ENCODE measurements around the gene MCF2L2. TPM values are rescaled to one million over a fixed set of nuclear protein-coding genes. Genes with fewer than 3 reads are reported as not detected.
A peak's percentile ranks its signal among the peaks of the same experiment; 100 is the strongest.

The MCF2L2 gene
- total RNA-seq, 1 experiment from 2014 or later = 0.03 TPM

DNA sequence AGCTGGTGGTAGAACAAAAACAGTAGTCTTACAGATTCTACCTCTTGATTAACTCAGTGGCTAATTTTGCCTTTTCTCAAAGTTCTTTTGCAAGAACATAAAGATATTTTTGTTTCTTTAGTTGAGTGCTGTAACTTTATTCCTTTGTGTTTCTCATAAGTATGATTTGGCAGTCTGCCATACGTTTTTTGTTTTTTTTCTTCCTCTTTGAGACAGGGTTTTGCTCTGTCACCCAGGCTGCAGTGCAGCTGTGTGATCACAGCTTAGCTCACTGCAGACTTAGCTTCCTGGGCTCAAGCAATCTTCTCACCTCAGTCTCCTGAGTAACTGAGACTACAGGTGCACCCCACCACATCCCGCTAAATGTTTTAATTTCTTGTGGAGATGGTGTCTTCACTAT lies 153.0 kb downstream of the MCF2L2 start:
- Histone ChIP-seq H3K27me3 (replicated peaks) (no peaks in the 10 kb centered on the region), H3K4me1 (replicated peaks) (peaks cover 9% of the 10 kb centered on the region), H3K4me3 (no peak overlapping the region), H3K36me3 (no peaks in the 10 kb centered on the region), H3K9me3 (replicated peaks) (no peaks in the 10 kb centered on the region), H3K27ac (no peak overlapping the region)
- DNase-seq (ENCODE audit: low read depth in 1 of 2, low spot score in 2 of 2) = no peak

DNA sequence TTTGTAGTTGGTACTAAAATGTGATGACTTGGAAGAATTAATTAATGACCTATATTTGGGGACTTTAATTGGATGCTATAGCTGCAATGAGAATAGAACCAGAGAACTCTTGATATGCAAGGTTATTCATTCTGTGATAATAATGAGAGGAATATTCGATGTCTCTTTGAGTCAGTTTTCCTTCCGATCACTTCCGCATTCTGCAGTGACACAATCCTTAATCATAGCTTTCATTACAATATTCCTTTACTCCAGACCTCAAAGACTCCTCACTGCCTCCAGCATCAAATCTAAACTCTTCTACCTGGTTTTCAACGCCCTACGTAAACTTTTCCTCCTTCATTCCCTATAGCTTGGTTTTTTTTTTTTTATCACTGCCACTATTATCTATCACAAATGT lies 153.8 kb downstream of the MCF2L2 start:
- Histone ChIP-seq H3K4me3 (no peak overlapping the region), H3K9me3 (replicated peaks) (no peaks in the 10 kb centered on the region), H3K4me1 (replicated peaks) (peaks cover 9% of the 10 kb centered on the region), H3K27me3 (replicated peaks) (no peaks in the 10 kb centered on the region), H3K27ac (no peak overlapping the region), H3K36me3 (no peaks in the 10 kb centered on the region)
- no peak for DNase-seq (ENCODE audit: low read depth in 1 of 2, low spot score in 2 of 2)

DNA sequence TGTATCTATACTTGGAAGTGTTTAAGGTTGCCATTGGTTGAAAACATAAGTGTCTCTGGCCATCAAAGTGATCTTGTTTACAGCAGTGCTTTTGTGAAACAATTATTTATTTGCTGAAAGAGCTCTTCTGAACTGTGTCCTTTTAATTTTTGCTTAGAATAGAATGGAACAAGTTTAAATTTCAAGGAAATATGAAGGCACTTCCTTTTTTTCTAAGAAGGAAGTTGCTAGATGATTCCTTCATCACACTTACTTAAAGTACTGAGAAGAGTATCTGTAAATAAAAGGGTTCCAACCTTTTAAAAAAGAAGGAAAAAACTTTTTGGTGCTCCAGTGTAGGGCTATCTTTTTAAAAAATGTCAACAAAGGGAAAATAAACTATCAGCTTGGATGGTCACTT lies 155.6 kb downstream of the MCF2L2 start:
- no peak for DNase-seq (ENCODE audit: low read depth in 1 of 2, low spot score in 2 of 2)
- no peak overlapping the region for H3K27ac ChIP-seq
- H3K36me3 ChIP-seq = no peaks in the 10 kb centered on the region
- no peaks in the 10 kb centered on the region for H3K27me3 ChIP-seq (replicated peaks)
- no peak overlapping the region for H3K4me3 ChIP-seq
- no peaks in the 10 kb centered on the region for H3K9me3 ChIP-seq (replicated peaks)
- peaks cover 9% of the 10 kb centered on the region for H3K4me1 ChIP-seq (replicated peaks)

DNA sequence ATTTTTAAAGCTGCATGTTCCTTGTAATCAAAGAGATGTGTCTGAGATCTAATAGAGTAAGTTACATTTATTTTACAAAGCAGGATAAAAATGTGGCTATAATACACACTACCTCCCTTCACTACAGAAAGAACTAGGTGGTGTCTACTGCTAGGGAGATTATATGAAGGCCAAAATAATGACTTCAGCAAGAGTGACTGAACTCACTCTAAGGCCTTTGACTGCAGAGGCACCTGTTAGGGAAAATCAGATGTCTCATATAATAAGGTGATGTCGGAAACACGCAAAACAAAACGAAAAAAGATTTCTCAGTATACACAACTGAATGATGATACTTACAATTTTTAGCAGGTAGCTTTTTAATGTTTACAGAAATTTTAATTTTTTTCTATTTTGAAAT lies 156.3 kb downstream of the MCF2L2 start:
- no peak overlapping the region for H3K4me3 ChIP-seq
- H3K27me3 ChIP-seq (replicated peaks) = no peaks in the 10 kb centered on the region
- H3K9me3 ChIP-seq (replicated peaks) = no peaks in the 10 kb centered on the region
- no peaks in the 10 kb centered on the region for H3K36me3 ChIP-seq
- DNase-seq (ENCODE audit: low read depth in 1 of 2, low spot score in 2 of 2) = no peak
- H3K4me1 ChIP-seq (replicated peaks) = peaks cover 9% of the 10 kb centered on the region
- no peak overlapping the region for H3K27ac ChIP-seq

DNA sequence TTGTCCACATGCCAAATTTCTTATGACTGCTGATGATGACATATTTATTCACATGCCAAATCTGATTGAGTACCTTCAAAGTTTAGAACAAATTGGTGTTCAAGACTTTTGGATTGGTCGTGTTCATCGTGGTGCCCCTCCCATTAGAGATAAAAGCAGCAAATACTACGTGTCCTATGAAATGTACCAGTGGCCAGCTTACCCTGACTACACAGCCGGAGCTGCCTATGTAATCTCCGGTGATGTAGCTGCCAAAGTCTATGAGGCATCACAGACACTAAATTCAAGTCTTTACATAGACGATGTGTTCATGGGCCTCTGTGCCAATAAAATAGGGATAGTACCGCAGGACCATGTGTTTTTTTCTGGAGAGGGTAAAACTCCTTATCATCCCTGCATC lies 158.1 kb downstream of the MCF2L2 start:
- Histone ChIP-seq H3K27me3 (replicated peaks) (no peaks in the 10 kb centered on the region), H3K36me3 (no peaks in the 10 kb centered on the region), H3K27ac (no peak overlapping the region), H3K4me1 (replicated peaks) (peaks cover 16% of the 10 kb centered on the region), H3K4me3 (no peak overlapping the region), H3K9me3 (replicated peaks) (no peaks in the 10 kb centered on the region)
- no peak for DNase-seq (ENCODE audit: low read depth in 1 of 2, low spot score in 2 of 2)

DNA sequence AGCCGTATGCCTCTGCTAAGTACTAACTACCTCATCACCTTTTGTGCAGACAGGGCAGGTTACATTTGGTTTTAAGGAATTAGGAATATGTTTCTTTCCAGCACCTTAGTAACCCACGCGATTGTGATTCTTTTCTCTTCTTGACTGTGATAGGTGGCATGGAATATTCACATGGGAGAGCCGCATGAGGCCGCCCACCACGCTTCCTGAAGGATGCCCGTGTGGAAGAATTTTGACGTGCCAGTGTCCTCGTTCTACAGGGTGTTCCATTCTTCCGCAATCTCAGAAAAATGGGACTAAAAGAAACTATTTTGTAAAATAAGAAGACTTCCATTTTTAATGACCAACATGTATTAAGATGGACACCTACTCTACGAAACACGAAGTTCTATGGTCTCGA lies 159.1 kb downstream of the MCF2L2 start:
- Histone ChIP-seq H3K4me1 (replicated peaks) (peaks cover 8% of the 10 kb centered on the region), H3K27ac (no peak overlapping the region), H3K9me3 (replicated peaks) (no peaks in the 10 kb centered on the region), H3K4me3 (no peak overlapping the region), H3K27me3 (replicated peaks) (no peaks in the 10 kb centered on the region), H3K36me3 (no peaks in the 10 kb centered on the region)
- no peak for DNase-seq (ENCODE audit: low read depth in 1 of 2, low spot score in 2 of 2)

DNA sequence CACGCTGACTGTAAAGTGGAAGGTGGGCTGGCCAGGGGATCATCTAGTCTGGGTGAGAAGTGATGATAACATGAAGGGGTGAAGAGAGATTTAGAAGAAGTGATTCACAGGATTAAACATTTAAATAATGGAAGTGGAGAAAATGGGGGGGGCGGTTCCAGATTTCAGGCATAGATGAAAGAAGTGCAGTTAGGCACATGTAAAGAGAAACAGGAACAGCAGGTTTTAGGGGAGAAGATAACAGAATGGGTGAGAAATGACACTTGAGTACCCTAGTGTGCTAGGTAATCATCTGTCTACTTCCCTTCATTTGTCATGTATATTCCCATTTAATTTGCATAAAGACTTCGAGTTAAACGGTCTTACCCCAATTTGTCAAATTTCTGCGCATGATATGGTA lies 160.1 kb downstream of the MCF2L2 start:
- no peak for DNase-seq (ENCODE audit: low read depth in 1 of 2, low spot score in 2 of 2)
- H3K4me1 ChIP-seq (replicated peaks) = peaks cover 7% of the 10 kb centered on the region
- no peak overlapping the region for H3K4me3 ChIP-seq
- H3K9me3 ChIP-seq (replicated peaks) = no peaks in the 10 kb centered on the region
- no peak overlapping the region for H3K27ac ChIP-seq
- no peaks in the 10 kb centered on the region for H3K36me3 ChIP-seq
- H3K27me3 ChIP-seq (replicated peaks) = no peaks in the 10 kb centered on the region

DNA sequence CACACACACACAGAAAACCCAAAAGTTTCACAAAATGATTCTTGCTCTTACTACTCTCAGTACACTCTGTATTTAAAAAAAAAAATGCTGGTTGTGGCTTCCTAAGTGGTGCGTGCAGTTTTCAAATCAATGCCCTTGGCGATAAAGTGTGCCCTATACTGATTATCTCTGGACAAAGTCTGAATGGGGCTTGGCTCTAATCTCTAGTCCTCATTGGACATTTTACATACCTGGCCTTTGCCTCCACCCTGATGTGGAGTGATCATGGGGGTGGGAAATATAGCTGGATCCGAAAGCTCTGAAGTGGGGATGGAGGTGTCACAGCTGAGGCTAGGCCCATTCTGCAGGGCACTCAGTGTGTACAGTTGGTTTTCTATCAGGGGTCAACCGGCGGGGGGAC lies 161.3 kb downstream of the MCF2L2 start:
- peaks cover 7% of the 10 kb centered on the region for H3K4me1 ChIP-seq (replicated peaks)
- H3K27me3 ChIP-seq (replicated peaks) = no peaks in the 10 kb centered on the region
- no peak overlapping the region for H3K4me3 ChIP-seq
- H3K36me3 ChIP-seq = no peaks in the 10 kb centered on the region
- DNase-seq (ENCODE audit: low read depth in 1 of 2, low spot score in 2 of 2) = no peak
- no peak overlapping the region for H3K27ac ChIP-seq
- H3K9me3 ChIP-seq (replicated peaks) = no peaks in the 10 kb centered on the region

DNA sequence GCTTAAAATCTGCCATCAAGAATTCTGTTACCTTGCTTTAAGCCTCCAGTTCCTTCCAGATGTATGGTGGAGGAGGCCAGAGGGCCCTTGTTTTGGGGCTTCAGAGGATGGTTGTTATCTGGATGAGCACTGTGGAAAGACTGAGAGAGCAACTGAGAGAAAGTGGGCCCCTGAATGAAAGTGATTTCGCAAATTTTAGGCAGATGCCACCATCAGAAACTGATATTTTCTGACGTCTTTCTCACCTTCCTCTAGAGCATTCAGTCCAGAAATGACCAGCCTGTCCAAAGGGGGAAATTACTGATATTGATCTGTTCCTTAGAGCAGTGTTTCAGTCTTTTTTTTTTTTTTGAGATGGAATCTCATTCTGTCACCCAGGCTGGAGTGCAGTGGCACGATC lies 162.0 kb downstream of the MCF2L2 start:
- peaks cover 7% of the 10 kb centered on the region for H3K4me1 ChIP-seq (replicated peaks)
- H3K27ac ChIP-seq = no peak overlapping the region
- no peaks in the 10 kb centered on the region for H3K36me3 ChIP-seq
- no peak overlapping the region for H3K4me3 ChIP-seq
- no peaks in the 10 kb centered on the region for H3K27me3 ChIP-seq (replicated peaks)
- no peaks in the 10 kb centered on the region for H3K9me3 ChIP-seq (replicated peaks)
- DNase-seq (ENCODE audit: low read depth in 1 of 2, low spot score in 2 of 2) = no peak

DNA sequence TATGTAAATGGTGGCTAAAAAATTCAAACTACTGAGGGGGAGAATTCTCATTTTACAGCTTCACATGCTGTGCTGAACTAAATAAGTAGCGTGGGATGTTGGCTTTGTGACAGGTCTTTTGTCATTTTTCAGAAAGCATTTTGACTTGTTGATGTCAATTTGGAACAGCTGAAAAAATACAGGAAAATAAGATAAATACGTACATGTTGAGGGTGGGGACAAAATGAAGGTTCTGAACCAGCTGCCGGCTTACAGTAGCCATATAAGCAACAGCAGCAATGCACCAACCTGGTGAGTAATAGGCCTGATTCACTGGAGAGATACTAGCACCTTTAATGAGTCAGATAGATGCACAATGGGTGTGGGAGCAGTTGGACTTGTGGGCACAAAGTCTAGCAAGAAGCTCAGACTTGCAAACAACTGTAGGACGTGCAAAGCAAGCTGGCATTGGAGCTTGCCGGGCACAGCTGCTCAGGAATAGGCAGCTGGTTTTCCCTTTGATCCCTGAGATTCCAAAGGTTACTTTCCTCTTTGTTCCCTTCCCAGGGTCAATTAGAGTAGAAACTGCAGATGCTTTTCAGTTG lies 162.5 kb downstream of the MCF2L2 start:
- Histone ChIP-seq H3K4me3 (no peak overlapping the region), H3K27ac (no peak overlapping the region), H3K4me1 (replicated peaks) (peaks cover 7% of the 10 kb centered on the region), H3K27me3 (replicated peaks) (no peaks in the 10 kb centered on the region), H3K9me3 (replicated peaks) (no peaks in the 10 kb centered on the region), H3K36me3 (no peaks in the 10 kb centered on the region)
- peak; percentile 23 to 56 for DNase-seq (ENCODE audit: low read depth in 1 of 2, low spot score in 2 of 2)

DNA sequence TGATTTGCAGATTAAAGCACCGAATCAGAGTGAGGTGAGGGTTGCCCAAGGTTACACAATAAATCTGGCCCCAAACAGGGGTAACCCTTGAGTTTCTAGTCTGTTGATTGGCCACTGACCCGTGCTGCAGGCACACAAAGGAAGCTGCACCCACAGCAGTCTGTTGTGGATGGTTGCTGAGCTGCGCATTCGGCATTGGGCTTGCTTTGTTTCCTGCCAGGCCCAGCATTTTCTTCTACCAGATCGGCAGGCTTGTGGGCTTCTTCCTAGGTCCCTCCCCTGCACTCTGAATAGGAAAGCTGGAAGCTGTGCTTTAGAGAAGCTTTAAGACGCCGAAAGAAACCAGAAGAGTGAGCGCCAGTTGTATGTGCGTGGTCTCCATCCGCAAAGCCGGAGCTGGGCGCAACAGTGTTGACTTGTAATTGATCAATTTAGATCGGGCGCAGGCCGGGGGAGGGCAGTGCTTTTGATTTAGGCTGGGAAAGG lies 163.2 kb downstream of the MCF2L2 start:
- Histone ChIP-seq H3K4me3 (no peak overlapping the region), H3K27me3 (replicated peaks) (no peaks in the 10 kb centered on the region), H3K9me3 (replicated peaks) (no peaks in the 10 kb centered on the region), H3K36me3 (no peaks in the 10 kb centered on the region), H3K4me1 (replicated peaks) (peaks cover 7% of the 10 kb centered on the region), H3K27ac (no peak overlapping the region)
- no peak for DNase-seq (ENCODE audit: low read depth in 1 of 2, low spot score in 2 of 2)

DNA sequence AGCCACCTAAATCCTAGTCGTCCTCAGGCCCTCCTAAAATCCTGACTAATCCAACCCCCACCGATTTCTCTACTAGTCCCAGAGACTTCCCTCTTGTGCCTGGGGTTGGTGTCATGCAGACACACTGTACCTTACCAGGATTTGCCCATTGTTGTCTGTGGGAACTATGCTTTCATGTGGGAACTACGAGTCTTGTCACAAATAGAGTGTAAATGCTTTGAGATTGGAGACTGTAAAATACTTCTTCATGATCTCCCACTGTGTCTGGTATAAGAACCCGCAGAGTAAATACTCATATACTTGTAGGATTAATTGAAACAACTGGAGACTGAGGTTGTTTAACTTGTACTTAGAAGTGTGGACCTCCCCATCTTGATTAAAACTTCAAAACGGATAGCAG lies 164.2 kb downstream of the MCF2L2 start:
- H3K36me3 ChIP-seq = no peaks in the 10 kb centered on the region
- no peak for DNase-seq (ENCODE audit: low read depth in 1 of 2, low spot score in 2 of 2)
- no peak overlapping the region for H3K27ac ChIP-seq
- no peaks in the 10 kb centered on the region for H3K9me3 ChIP-seq (replicated peaks)
- H3K4me1 ChIP-seq (replicated peaks) = peaks cover 7% of the 10 kb centered on the region
- H3K27me3 ChIP-seq (replicated peaks) = no peaks in the 10 kb centered on the region
- H3K4me3 ChIP-seq = no peak overlapping the region

DNA sequence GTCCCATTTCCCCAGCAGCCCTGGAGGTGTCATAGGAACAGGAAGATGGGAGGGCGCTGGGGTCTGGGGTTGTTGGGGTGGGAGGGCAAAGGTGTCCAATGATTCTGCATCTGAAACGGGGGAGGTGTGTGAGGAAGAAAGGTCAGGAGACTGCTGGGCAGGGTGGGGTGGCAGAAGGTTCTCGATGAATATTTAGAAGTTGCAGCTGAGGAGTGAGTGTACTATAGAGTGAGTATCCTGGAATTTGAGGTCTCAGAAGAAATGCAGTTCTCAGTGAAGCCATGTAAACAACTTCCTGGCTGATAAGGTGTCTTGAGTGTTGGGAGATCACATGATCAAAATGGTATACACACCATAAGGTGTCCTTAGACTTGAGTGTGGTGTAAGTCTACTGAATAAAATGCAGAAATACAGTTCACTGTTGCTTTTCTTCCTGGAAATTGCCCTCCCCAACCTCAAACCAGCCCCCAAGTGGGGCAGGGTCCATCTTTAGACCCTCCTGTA lies 165.5 kb downstream of the MCF2L2 start:
- no peaks in the 10 kb centered on the region for H3K36me3 ChIP-seq
- no peaks in the 10 kb centered on the region for H3K27me3 ChIP-seq (replicated peaks)
- H3K27ac ChIP-seq = no peak overlapping the region

DNA sequence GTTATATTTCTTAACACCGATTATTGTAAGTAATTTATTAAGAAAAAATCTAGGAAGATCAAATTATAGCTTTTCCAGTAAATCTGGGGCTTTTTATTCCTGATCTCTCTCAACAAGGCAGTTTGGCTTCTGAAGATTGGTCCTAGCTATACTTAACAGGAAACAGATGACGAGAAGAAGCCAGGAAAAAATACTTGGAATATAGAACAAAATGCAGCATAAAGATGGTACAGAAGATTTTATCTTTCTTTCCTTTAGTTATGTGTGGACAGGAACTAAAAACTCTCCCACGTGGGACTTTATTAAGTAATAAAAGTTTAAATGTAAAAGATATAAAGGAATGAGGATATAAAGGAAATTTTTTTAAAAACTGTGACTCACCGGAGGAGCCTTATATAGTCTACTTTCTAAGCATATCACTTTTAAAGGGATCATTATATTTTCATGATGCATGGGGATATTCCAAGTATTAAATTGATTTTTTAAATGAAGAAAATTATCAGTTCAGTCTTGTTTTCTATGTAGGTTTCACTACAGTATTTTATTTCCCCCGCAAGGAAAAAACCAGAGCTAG lies 167.2 kb downstream of the MCF2L2 start:
- no peak overlapping the region for H3K27ac ChIP-seq
- H3K4me3 ChIP-seq = no peak overlapping the region
- no peaks in the 10 kb centered on the region for H3K27me3 ChIP-seq (replicated peaks)
- no peaks in the 10 kb centered on the region for H3K9me3 ChIP-seq (replicated peaks)
- DNase-seq (ENCODE audit: low read depth in 1 of 2, low spot score in 2 of 2) = no peak
- H3K4me1 ChIP-seq (replicated peaks) = peaks cover 6% of the 10 kb centered on the region
- H3K36me3 ChIP-seq = no peaks in the 10 kb centered on the region

More for the DNA sequence above, 165.5 kb downstream of the MCF2L2 start:
- no peaks in the 10 kb centered on the region for H3K9me3 ChIP-seq (replicated peaks)
- no peak for DNase-seq (ENCODE audit: low read depth in 1 of 2, low spot score in 2 of 2)
- H3K4me3 ChIP-seq = no peak overlapping the region
- peaks cover 7% of the 10 kb centered on the region for H3K4me1 ChIP-seq (replicated peaks)
